IMR-90 (cell line): Measurements from ENCODE around the gene SPINK4. TPM values are rescaled to one million over a fixed set of nuclear protein-coding genes. Genes with fewer than 3 reads are reported as not detected.
A peak's percentile ranks its signal among the peaks of the same experiment; 100 is the strongest.

Experiments
- ATAC-seq: fragments of 200-7000 bp; cut with Tn5 transposase; 2 replicates; pipeline ENCODE4 v1.9.1; 2020; ENCODE audit warnings: low read depth, mild to moderate bottlenecking, moderate library complexity
- BruUV-seq: library from RNA; stranded (reverse); fragments of 400-500 nt; replicated peaks from 2 replicates; lab custom pipeline; 2021; lab: Mats Ljungman, UMichigan
- CTCF ChIA-PET: fragments of 300-600 bp; formaldehyde crosslinking; extraction: SDS; loops from one replicate; lab custom pipeline; 2021; ENCODE audit warnings: antibody characterized with exemption; lab: Yijun Ruan, JAX
- POLR2A ChIA-PET: fragments of 300-600 bp; sonication (Branson Sonifier 250); formaldehyde crosslinking; loops from one replicate; lab custom pipeline; 2022; ENCODE audit warnings: antibody characterized with exemption; ENCODE audit not compliant: unreplicated experiment; lab: Charles Lee
- DNase-seq: peaks from one replicate; pipeline ENCODE4 v3.0.0; 2013
- H2AFZ ChIP-seq: replicated peaks from 2 replicates; pipeline ENCODE3; 2013; ENCODE audit warnings: low read length, mild to moderate bottlenecking; ENCODE audit not compliant: poor library complexity
- H2AK5ac ChIP-seq: 2 replicates; pipeline ENCODE4 v1.6.1; 2013; ENCODE audit warnings: low read depth, low read length, inconsistent platforms
- H2AK9ac ChIP-seq: replicated peaks from 2 replicates; pipeline ENCODE3; 2013; ENCODE audit warnings: mild to moderate bottlenecking, low read depth, low read length, moderate library complexity; ENCODE audit not compliant: poor library complexity
- H2BK120ac ChIP-seq: 2 replicates; pipeline ENCODE4 v1.6.1; 2013; ENCODE audit warnings: low read depth, low read length, inconsistent platforms
- H2BK15ac ChIP-seq: 3 replicates; pipeline ENCODE4 v1.6.1; 2013; ENCODE audit warnings: low read depth, low read length, inconsistent platforms
- H2BK20ac ChIP-seq: 2 replicates; pipeline ENCODE4 v1.6.1; 2013; ENCODE audit warnings: low read depth, mild to moderate bottlenecking, inconsistent platforms, low read length, moderate library complexity
- H2BK5ac ChIP-seq: 2 replicates; pipeline ENCODE4 v1.6.1; 2013; ENCODE audit warnings: mild to moderate bottlenecking, low read depth, low read length, inconsistent platforms; ENCODE audit not compliant: poor library complexity, severe bottlenecking
- H3K14ac ChIP-seq: replicated peaks from 2 replicates; pipeline ENCODE4 v1.6.1; 2013; ENCODE audit warnings: low read depth, low read length, inconsistent platforms
- H3K18ac ChIP-seq: 2 replicates; pipeline ENCODE4 v1.6.1; 2013; ENCODE audit warnings: low read depth, low read length, control low read depth
- H3K23ac ChIP-seq: 2 replicates; pipeline ENCODE4 v1.6.1; 2013; ENCODE audit warnings: low read depth, low read length, inconsistent platforms
- H3K27ac ChIP-seq: 2 replicates; pipeline ENCODE4 v1.5.1; 2013; ENCODE audit warnings: mild to moderate bottlenecking, control low read depth, low read length; ENCODE audit not compliant: insufficient read depth
- H3K27me3 ChIP-seq: 2 replicates; pipeline ENCODE4 v1.6.1; 2013; ENCODE audit warnings: low read length; ENCODE audit not compliant: control insufficient read depth, insufficient read depth
- H3K36me3 ChIP-seq: 2 replicates; pipeline ENCODE4 v1.6.1; 2013; ENCODE audit warnings: low read length, mixed read lengths; ENCODE audit not compliant: control insufficient read depth, insufficient read depth
- H3K4ac ChIP-seq: 2 replicates; pipeline ENCODE4 v1.6.1; 2013; ENCODE audit warnings: low read depth, low read length, inconsistent platforms
- H3K4me1 ChIP-seq: 2 replicates; pipeline ENCODE4 v1.6.1; 2013; ENCODE audit warnings: low read length, mixed read lengths; ENCODE audit not compliant: control insufficient read depth, insufficient read depth
- H3K4me2 ChIP-seq: 2 replicates; pipeline ENCODE4 v1.6.1; 2013; ENCODE audit warnings: low read depth, mild to moderate bottlenecking, control low read depth, low read length, moderate library complexity
- H3K4me3 ChIP-seq: 2 replicates; pipeline ENCODE4 v1.5.1; 2013; ENCODE audit warnings: low read depth, mild to moderate bottlenecking, control low read depth, low read length, moderate library complexity; ENCODE audit not compliant: insufficient read depth
- H3K56ac ChIP-seq: 2 replicates; pipeline ENCODE4 v1.6.1; 2013; ENCODE audit warnings: low read length, inconsistent platforms; ENCODE audit not compliant: insufficient read depth; ENCODE audit errors: extremely low read depth
- H3K79me1 ChIP-seq, 2 experiments: 2 replicates each; pipeline ENCODE4 v1.6.1; 2013; ENCODE audit warnings: low read length in 2 of 2, inconsistent platforms in 1 of 2, low read depth in 1 of 2
- H3K9ac ChIP-seq: 2 replicates; pipeline ENCODE4 v1.6.1; 2013; ENCODE audit warnings: low read depth, low read length, control low read depth
- H3K9me1 ChIP-seq: 2 replicates; pipeline ENCODE4 v1.6.1; 2013; ENCODE audit warnings: low read length, inconsistent platforms; ENCODE audit not compliant: insufficient read depth
- H3K9me3 ChIP-seq: 2 replicates; pipeline ENCODE4 v1.6.1; 2013; ENCODE audit warnings: low read length; ENCODE audit not compliant: control insufficient read depth, insufficient read depth
- H4K20me1 ChIP-seq: 2 replicates; pipeline ENCODE4 v1.6.1; 2013; ENCODE audit warnings: low read length, inconsistent platforms; ENCODE audit not compliant: insufficient read depth
- H4K5ac ChIP-seq: 2 replicates; pipeline ENCODE4 v1.6.1; 2013; ENCODE audit warnings: mild to moderate bottlenecking, low read depth, low read length, control low read depth
- H4K8ac ChIP-seq, 2 experiments: 2 replicates each; pipeline ENCODE4 v1.6.1; 2013; ENCODE audit warnings: low read depth in 2 of 2, low read length in 2 of 2, control low read depth in 1 of 2, inconsistent platforms in 1 of 2
- H4K91ac ChIP-seq: 2 replicates; pipeline ENCODE4 v1.6.1; 2013; ENCODE audit warnings: low read depth, low read length, inconsistent platforms; ENCODE audit not compliant: insufficient read depth
- CEBPB ChIP-seq: IDR thresholded peaks from 2 replicates; pipeline ENCODE4 v1.6.1; 2012; ENCODE audit warnings: low read depth, low read length, improper control_type of control experiment
- POLR2A ChIP-seq: IDR thresholded peaks from 2 replicates; pipeline ENCODE4 v1.6.1; 2012; ENCODE audit warnings: mild to moderate bottlenecking, low read depth, low read length
- WGBS, 2 experiments: methylation state at CpG; one replicate each; pipeline versions ENCODE4 v1.1.5 to v1.1.7; 2013; ENCODE audit warnings: missing lambda C conversion rate in 2 of 2; ENCODE audit not compliant: insufficient read length in 1 of 2; ENCODE audit errors: extremely low coverage in 2 of 2; 5-methylcytosine and 5-hydroxymethylcytosine counted together
- dilution Hi-C: fragments of 300-500 bp; cut with HindIII; formaldehyde crosslinking; loops from one replicate; pipeline ENCODE4 v1.14.3; 2018; ENCODE audit warnings: low sequenced_read_pairs; ENCODE audit not compliant: unreplicated experiment
- in situ Hi-C: fragments of 300-500 bp; cut with MboI; formaldehyde crosslinking; loops from 3 replicates; pipeline ENCODE4 v1.14.3; 2019; ENCODE audit warnings: low sequenced_read_pairs, inconsistent platforms, mixed read lengths
- intact Hi-C: fragments of 100-400 bp; cut with micrococcal nuclease; formaldehyde crosslinking; loops from 2 replicates; pipeline ENCODE4 v1.10.0; 2022
- polyA plus RNA-seq, 3 experiments: library from polyadenylated mRNA; depleted of rRNA; stranded (reverse); fragments of >200 nt; gene quantifications; 2 replicates each; pipeline ENCODE4 v1.2.3, GENCODE V29; 2012; ENCODE audit warnings: low replicate concordance in 1 of 3
- total RNA-seq: library from RNA; depleted of rRNA; stranded (reverse); fragments of >200 nt; gene quantifications from 2 replicates; pipeline ENCODE4 v1.2.3, GENCODE V29; 2012

SPINK4 gene
- total and polyA plus RNA-seq, 2 of the 4 experiments (the other 2 are of a cell fraction), result not detected

DNA sequence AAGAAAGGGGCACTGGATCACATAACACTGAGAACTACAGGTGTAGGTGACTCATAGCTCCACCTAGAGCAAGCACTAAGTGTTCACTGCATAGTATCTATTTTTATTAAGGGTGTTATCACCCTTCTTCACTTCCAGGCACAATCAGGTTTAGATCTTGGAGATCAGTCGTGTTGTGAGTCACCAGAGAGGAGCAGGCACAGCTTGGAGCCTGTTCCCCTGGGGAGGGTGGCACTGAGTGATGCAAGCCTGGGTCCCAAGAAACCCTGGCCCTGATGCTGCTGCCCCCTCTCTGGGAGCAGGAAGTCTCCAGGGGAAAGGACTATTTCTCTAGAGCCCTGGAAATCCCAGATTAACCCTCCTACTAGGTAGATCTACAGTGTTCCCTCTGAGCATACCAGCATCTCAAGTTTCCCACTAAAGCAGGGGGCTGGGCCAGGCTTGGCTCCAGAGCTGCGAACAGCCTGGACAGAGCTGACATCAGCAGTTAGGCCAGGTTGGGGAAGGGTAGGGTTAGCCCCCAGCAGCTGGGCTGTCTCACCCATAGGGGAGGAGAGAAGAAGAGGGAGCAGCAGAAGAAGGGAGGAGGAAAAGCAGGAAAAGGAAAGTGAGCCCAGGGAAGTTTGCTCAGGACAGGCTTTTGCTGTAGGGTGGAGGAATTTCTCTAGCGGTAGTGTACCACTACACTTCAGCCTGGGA lies 28.1 kb upstream of the SPINK4 start:
- no peak overlapping the region for H3K23ac ChIP-seq
- dilution Hi-C loops, result no loop called here
- TF ChIP-seq POLR2A (no peak), CEBPB (peak; percentile 56)
- WGBS, 2 experiments, result no CpG with 5 or more reads among the region's 3 CpGs
- H3K27ac ChIP-seq, result no peak overlapping the region
- ATAC-seq, result peak; percentile 94
- H3K9ac ChIP-seq, result no peak overlapping the region; the same call in 1 of the 2 replicates
- no peaks in the 10 kb centered on the region for H3K9me3 ChIP-seq
- H3K4ac ChIP-seq, result no peak overlapping the region
- in situ Hi-C loops, result no loop called here
- no peak overlapping the region; the same call in 1 of the 2 replicates for H3K18ac ChIP-seq
- peak overlapping the region in 1 of 2 experiments; percentile 24; a peak in 1 of 4 replicates for H4K8ac ChIP-seq
- H3K79me1 ChIP-seq, result no peaks in the 10 kb centered on the region
- peak overlapping the region; percentile 36; the same call in 1 of the 2 replicates for H4K5ac ChIP-seq
- H2AK5ac ChIP-seq, result no peak overlapping the region
- H3K9me1 ChIP-seq, result no peaks in the 10 kb centered on the region
- peak overlapping the region; percentile 39; the same call in 1 of the 2 replicates for H4K91ac ChIP-seq
- DNase-seq, result peak; percentile 38
- no peak overlapping the region for H3K4me3 ChIP-seq
- CTCF ChIA-PET, result interaction anchor here (1.1 kb wide), 1 partner anchor 40 kb away, joined by 3 read pairs; no protein-coding TSS in a partner anchor
- H3K4me2 ChIP-seq, result peak overlapping the region; percentile 73
- BruUV-seq, result no TSS peak
- H2BK5ac ChIP-seq, result no peak overlapping the region
- H3K4me1 ChIP-seq, result peaks cover 6% of the 10 kb centered on the region
- H2BK120ac ChIP-seq, result no peak overlapping the region
- H3K14ac ChIP-seq, result 0 out of 2 replicates have a peak overlapping the region, but pooled peaks have one; percentile 31
- peaks cover 24% of the 10 kb centered on the region for H3K27me3 ChIP-seq
- intact Hi-C loops, result no loop called here
- H3K56ac ChIP-seq, result no peak overlapping the region
- POLR2A ChIA-PET, result no interaction called here
- H2BK15ac ChIP-seq, result no peak overlapping the region
- no peaks in the 10 kb centered on the region for H4K20me1 ChIP-seq
- peak overlapping the region; percentile 79 for H2AK9ac ChIP-seq
- no peak overlapping the region for H2BK20ac ChIP-seq
- H2AFZ ChIP-seq, result peak overlapping the region; percentile 3
- no peaks in the 10 kb centered on the region for H3K36me3 ChIP-seq
